Colonic mucosa (tissue), 4 donors: ENCODE results near the gene ARHGEF40. TPM values are rescaled to one million over a fixed set of nuclear protein-coding genes. Genes with fewer than 3 reads are reported as not detected.

Experiments used
- DNase-seq: peaks from one replicate; pipeline ENCODE4 v3.0.0-alpha.2; 2020
- H3K27ac ChIP-seq: fragments of 200-600 bp; one replicate; pipeline ENCODE4 v1.8.0; 2021
- H3K27me3 ChIP-seq: fragments of 200-600 bp; one replicate; pipeline ENCODE4 v1.8.0; 2021
- H3K36me3 ChIP-seq: fragments of 200-600 bp; one replicate; pipeline ENCODE4 v1.8.0; 2021
- H3K4me1 ChIP-seq: fragments of 200-600 bp; one replicate; pipeline ENCODE4 v1.8.0; 2021; ENCODE audit warnings: mild to moderate bottlenecking
- H3K4me3 ChIP-seq: fragments of 200-600 bp; one replicate; pipeline ENCODE4 v1.8.0; 2021
- H3K9ac ChIP-seq, 2 donors: one replicate each; pipeline ENCODE4 v1.7.0; 2013; ENCODE audit warnings: control low read depth in 2 of 2, low read depth in 2 of 2, low read length in 2 of 2
- H3K9me3 ChIP-seq: fragments of 200-600 bp; one replicate; pipeline ENCODE4 v1.8.0; 2021
- intact Hi-C: fragments of 100-400 bp; cut with DNase I; formaldehyde crosslinking; loops from one replicate; pipeline ENCODE4 v1.14.1; 2022
- total RNA-seq, 2 donors: library from RNA; stranded (reverse); fragmentation: NEBNext Ultra II Directional in 1 of 2; extraction: Animal tissue kit (Norgen Biotek cat#: 25700) in 1 of 2; gene quantifications; one replicate each; pipeline ENCODE4 v1.2.1, GENCODE V29; 2021
- TF ChIP-seq, protein P1 (sequence below): fragments of 200-600 bp; IDR thresholded peaks from one replicate; pipeline ENCODE4 v1.8.0; 2022; ENCODE audit warnings: antibody characterized with exemption, mild to moderate bottlenecking
- donor health status: healthy.
- donor health status: DM: no; HTN: no; CAD: no.
- donor health status: DM: no; HTN: no; CAD: no.

The ARHGEF40 gene
- total RNA-seq, 2 donors from 2014 or later: 49.5 to 66.9 TPM

DNA sequence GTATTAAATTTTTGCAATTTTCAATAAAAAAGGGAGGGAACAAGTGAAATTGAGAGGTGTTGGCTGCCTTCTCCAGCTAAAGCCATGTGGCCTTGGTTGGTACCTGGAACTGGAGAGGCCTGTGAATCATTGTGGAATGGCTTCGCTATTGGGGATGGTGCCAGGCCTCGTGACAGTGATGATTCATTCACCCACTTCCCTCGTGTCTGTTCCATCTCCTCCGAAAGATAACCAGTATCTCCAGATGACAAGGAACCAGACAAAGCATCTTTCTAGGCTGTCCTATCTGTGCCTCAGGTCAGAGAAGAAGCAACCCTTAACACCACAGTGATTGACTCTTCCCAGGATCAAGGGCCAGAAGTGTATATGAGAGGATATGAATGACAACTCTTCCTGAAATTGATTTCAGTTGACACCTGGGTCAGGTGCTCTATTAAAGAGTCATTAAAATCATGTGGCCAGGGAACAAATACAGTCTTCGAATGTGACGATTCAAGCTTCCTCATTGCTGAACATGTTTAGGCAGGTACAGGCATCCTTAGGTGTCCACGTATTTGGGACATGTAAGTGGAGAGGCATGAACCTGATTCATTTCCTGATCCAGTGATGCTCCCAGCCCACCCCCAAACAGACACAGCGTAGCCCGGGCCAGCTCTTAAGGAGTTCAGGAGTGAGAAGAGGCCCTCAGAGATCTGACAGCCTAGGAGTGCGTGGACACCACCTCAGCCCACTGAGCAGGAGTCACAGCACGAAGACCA is 28.2 kb upstream of the ARHGEF40 start, which contains the start of gene RNASE7:
RNASE7 (plus strand) TSS at position 687 of the 758 bp plus-strand sequence. CDS start 631 bp downstream, outside the sequence.
- Histone ChIP-seq H3K36me3 (no peaks in the 10 kb centered on the region), H3K9me3 (no peaks in the 10 kb centered on the region), H3K9ac (peak within 1 kb of the TSS in 1 of 2 donors; percentile 16), H3K27ac (no peak within 1 kb of the TSS), H3K4me3 (no peak within 1 kb of the TSS), H3K4me1 (peaks cover 6% of the 10 kb centered on the region), H3K27me3 (no peaks in the 10 kb centered on the region)
- intact Hi-C loops: loop anchor here (2.0 kb wide), 1 partner anchor 27 kb away; no protein-coding TSS in a partner anchor
- TF ChIP-seq, protein P1, sequence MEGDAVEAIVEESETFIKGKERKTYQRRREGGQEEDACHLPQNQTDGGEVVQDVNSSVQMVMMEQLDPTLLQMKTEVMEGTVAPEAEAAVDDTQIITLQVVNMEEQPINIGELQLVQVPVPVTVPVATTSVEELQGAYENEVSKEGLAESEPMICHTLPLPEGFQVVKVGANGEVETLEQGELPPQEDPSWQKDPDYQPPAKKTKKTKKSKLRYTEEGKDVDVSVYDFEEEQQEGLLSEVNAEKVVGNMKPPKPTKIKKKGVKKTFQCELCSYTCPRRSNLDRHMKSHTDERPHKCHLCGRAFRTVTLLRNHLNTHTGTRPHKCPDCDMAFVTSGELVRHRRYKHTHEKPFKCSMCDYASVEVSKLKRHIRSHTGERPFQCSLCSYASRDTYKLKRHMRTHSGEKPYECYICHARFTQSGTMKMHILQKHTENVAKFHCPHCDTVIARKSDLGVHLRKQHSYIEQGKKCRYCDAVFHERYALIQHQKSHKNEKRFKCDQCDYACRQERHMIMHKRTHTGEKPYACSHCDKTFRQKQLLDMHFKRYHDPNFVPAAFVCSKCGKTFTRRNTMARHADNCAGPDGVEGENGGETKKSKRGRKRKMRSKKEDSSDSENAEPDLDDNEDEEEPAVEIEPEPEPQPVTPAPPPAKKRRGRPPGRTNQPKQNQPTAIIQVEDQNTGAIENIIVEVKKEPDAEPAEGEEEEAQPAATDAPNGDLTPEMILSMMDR: no peak
- DNase-seq: no peak

DNA sequence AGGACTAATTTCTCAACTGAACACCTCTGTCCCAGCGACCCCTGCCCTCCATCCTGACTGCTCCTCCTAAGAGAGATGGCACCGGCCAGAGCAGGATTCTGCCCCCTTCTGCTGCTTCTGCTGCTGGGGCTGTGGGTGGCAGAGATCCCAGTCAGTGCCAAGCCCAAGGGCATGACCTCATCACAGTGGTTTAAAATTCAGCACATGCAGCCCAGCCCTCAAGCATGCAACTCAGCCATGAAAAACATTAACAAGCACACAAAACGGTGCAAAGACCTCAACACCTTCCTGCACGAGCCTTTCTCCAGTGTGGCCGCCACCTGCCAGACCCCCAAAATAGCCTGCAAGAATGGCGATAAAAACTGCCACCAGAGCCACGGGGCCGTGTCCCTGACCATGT is 27.2 kb upstream of the ARHGEF40 start:
- intact Hi-C loops: no loop called here

DNA sequence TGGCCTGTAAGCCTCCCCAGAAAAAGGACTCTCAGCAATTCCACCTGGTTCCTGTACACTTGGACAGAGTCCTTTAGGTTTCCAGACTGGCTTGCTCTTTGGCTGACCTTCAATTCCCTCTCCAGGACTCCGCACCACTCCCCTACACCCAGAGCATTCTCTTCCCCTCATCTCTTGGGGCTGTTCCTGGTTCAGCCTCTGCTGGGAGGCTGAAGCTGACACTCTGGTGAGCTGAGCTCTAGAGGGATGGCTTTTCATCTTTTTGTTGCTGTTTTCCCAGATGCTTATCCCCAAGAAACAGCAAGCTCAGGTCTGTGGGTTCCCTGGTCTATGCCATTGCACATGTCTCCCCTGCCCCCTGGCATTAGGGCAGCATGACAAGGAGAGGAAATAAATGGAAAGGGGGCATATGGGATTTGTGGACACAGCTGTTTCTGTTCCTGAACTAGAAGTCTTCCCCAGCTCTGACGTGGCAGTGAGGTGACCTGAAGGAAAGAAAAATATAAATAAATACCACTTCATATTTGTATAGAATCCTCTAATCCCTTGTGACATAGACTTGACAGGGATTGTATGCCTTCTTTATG is 26.6 kb upstream of the ARHGEF40 start:
- Histone ChIP-seq H3K4me1 (peaks cover 6% of the 10 kb centered on the region), H3K9ac (peak overlapping the region in 1 of 2 donors; percentile 16), H3K4me3 (no peak overlapping the region), H3K27ac (peak overlapping the region; percentile 37), H3K9me3 (no peaks in the 10 kb centered on the region), H3K36me3 (no peaks in the 10 kb centered on the region), H3K27me3 (no peaks in the 10 kb centered on the region)
- intact Hi-C loops: no loop called here
- no peak for DNase-seq
- TF ChIP-seq, protein P1: no peak

More for the DNA sequence above, 27.2 kb upstream of the ARHGEF40 start:
- H3K27ac ChIP-seq: no peak overlapping the region
- H3K4me1 ChIP-seq: peaks cover 6% of the 10 kb centered on the region
- no peaks in the 10 kb centered on the region for H3K36me3 ChIP-seq
- no peaks in the 10 kb centered on the region for H3K27me3 ChIP-seq
- DNase-seq: no peak
- H3K9me3 ChIP-seq: no peaks in the 10 kb centered on the region
- H3K9ac ChIP-seq: peak overlapping the region in 1 of 2 donors; percentile 16
- H3K4me3 ChIP-seq: no peak overlapping the region
- TF ChIP-seq, protein P1: no peak

DNA sequence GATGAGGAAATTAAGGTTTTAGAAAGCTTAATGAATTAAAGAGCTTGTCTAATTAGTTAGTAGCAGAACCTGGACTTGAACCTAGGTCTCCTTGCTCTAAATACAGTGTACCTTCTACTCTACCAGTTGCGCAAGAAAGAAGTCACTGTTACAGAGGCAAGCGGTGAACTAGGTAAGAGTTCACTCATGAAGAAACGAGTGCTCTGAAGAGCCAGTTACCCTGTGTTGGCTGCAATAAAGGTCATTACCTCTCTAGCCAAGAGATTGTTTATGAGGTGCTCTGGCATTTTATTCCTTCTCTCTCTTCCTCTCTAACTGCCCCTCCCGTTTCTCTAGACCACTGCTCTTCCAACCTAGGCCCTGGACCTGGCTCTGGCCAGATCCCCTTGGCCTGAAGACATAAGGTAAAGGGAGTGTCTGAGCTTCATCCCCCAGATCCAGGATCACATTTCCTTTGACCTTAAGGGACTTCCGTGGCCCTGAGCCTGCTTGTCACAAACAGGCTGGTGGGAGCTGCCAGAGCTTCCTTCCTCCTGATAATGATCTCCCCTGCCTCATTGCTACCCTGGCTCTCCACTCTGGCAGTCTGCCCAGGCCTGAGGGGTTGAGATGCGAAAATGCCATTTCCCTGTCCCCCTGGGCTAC is 26.0 kb upstream of the ARHGEF40 start:
- intact Hi-C loops: no loop called here
- Histone ChIP-seq H3K27ac (peak overlapping the region; percentile 37), H3K9ac (peak overlapping the region in 1 of 2 donors; percentile 16), H3K4me1 (peaks cover 5% of the 10 kb centered on the region), H3K9me3 (no peaks in the 10 kb centered on the region), H3K27me3 (no peaks in the 10 kb centered on the region), H3K36me3 (no peaks in the 10 kb centered on the region), H3K4me3 (no peak overlapping the region)
- no peak for DNase-seq
- TF ChIP-seq, protein P1: no peak

DNA sequence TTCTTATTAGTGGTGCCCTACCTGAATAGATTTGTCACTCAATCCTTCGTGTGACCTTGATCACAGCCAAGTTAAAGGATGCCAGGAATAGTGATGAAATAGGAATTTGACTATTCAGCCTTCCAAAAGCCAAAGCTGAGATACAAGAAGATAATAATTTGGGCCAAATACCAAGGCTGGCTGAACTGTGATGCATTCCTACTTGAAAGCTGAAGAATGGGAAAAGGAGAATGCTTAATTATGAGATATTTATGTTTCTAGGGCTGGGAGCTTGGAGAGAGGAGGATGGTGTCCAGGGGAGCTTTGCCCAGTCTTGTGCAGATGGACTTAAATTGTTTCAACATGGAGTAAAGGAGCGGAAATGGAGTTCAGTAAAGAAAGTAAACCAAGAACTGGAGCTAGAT is 22.7 kb upstream of the ARHGEF40 start:
- intact Hi-C loops: loop anchor here (2.0 kb wide), 1 partner anchor 35 kb away; no protein-coding TSS in a partner anchor
- no peak for DNase-seq
- no peak overlapping the region for H3K27ac ChIP-seq
- H3K27me3 ChIP-seq: no peaks in the 10 kb centered on the region
- H3K4me3 ChIP-seq: no peak overlapping the region
- no peaks in the 10 kb centered on the region for H3K36me3 ChIP-seq
- no peaks in the 10 kb centered on the region for H3K4me1 ChIP-seq
- no peaks in the 10 kb centered on the region for H3K9me3 ChIP-seq
- TF ChIP-seq, protein P1: no peak
- no peak overlapping the region for H3K9ac ChIP-seq
